ENCODE results near the gene ATXN1. TPM values are rescaled to one million over a fixed set of nuclear protein-coding genes. Genes with fewer than 3 reads are reported as not detected.
A peak's percentile ranks its signal among the peaks of the same experiment; 100 is the strongest.

Gene ATXN1
- polyA plus RNA-seq, 1 donor from 2014 or later: 28.2 TPM

DNA sequence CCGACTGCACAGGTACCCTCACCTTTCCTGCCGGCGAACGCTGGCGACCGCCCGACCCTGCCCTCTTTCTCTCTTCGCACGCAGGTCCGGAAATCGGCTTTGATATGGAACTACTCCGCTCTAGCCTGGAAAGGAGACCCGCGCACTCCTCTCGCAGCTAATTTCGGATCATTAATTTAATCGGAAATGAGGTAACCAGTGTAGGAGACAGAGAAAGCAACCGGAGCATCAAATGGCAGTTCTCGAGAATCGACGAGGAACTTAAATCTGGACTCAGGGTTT lies 949 bp upstream of the ATXN1 start:
- Histone ChIP-seq H3K27me3 (ENCODE audit: insufficient read depth, low read depth, low read length) (no peaks in the 10 kb centered on the region), H3K4me3 (ENCODE audit: low read length) (peak overlapping the region; percentile 82), H3K36me3 (ENCODE audit: insufficient read depth, low read length) (no peaks in the 10 kb centered on the region), H3K4me2 (ENCODE audit: low read length) (peak overlapping the region; percentile 82), H3K27ac (ENCODE audit: low read length) (peak overlapping the region; percentile 87), H3K9ac (ENCODE audit: low read length) (peak overlapping the region; percentile 97), H3F3A (ENCODE audit: insufficient read depth, low read length, poor library complexity, severe bottlenecking) (peaks cover 5% of the 10 kb centered on the region), H4K20me1 (ENCODE audit: insufficient read depth) (no peaks in the 10 kb centered on the region), H3K9me3 (ENCODE audit: low read length) (no peaks in the 10 kb centered on the region), H2AFZ (ENCODE audit: low read depth, low read length) (peak overlapping the region; percentile 61), H3K9me2 (ENCODE audit: insufficient read depth, low read length) (no peaks in the 10 kb centered on the region), H3K79me2 (replicated peaks; ENCODE audit: insufficient read depth, low read length) (peaks cover 3% of the 10 kb centered on the region)
- TF ChIP-seq, protein P1, sequence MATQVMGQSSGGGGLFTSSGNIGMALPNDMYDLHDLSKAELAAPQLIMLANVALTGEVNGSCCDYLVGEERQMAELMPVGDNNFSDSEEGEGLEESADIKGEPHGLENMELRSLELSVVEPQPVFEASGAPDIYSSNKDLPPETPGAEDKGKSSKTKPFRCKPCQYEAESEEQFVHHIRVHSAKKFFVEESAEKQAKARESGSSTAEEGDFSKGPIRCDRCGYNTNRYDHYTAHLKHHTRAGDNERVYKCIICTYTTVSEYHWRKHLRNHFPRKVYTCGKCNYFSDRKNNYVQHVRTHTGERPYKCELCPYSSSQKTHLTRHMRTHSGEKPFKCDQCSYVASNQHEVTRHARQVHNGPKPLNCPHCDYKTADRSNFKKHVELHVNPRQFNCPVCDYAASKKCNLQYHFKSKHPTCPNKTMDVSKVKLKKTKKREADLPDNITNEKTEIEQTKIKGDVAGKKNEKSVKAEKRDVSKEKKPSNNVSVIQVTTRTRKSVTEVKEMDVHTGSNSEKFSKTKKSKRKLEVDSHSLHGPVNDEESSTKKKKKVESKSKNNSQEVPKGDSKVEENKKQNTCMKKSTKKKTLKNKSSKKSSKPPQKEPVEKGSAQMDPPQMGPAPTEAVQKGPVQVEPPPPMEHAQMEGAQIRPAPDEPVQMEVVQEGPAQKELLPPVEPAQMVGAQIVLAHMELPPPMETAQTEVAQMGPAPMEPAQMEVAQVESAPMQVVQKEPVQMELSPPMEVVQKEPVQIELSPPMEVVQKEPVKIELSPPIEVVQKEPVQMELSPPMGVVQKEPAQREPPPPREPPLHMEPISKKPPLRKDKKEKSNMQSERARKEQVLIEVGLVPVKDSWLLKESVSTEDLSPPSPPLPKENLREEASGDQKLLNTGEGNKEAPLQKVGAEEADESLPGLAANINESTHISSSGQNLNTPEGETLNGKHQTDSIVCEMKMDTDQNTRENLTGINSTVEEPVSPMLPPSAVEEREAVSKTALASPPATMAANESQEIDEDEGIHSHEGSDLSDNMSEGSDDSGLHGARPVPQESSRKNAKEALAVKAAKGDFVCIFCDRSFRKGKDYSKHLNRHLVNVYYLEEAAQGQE (IDR thresholded peaks at IDR 0.05; ENCODE audit: borderline replicate concordance): peak; percentile 1
- no peak for TF ChIP-seq MXI1 (conservative IDR thresholded peaks at IDR 0.05; ENCODE audit: poor library complexity, severe bottlenecking)

DNA sequence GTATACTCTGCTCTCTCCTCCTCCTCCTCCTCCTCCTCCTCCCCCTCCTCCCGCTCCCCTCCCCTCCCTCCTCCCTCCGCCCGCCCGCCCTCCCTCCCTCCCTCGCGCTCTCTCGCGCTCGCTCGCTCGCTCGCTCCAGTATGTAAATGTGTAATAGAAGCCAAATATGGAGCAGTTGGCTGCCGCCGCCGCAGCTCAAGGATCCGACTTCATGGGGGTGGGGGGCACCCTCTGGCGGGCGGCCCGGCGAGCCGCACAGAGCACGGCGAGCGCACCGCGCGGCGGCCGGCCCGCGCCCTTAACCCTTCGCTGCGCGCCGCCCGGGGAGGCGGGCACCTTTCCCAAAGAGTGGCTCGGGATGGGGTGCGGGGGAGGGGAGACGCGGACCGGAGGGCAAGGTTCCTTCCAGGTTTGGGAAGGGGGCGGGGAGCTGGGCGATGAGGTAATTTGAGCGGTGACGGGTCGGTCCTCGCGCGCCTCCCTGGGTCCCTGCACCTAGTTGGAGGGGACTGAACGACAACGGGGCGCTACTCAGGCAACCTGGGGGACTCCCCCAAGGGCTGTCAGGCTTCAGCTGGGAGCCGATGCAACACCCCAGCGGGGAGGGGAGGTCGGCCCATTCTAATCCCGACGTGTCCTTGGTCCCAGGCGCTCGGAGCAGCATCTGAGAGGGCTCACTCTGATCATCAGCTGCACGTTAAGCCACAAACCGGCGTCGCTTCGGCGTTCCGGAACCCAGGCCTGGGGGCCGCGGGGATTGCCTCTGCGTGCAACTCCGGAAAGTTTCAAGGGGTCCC lies 409 bp upstream of the ATXN1 start:
- no peaks in the 10 kb centered on the region for H3K9me3 ChIP-seq (ENCODE audit: low read length)
- peak overlapping the region; percentile 82 for H3K4me3 ChIP-seq (ENCODE audit: low read length)
- no peaks in the 10 kb centered on the region for H3K27me3 ChIP-seq (ENCODE audit: insufficient read depth, low read depth, low read length)
- peak overlapping the region; percentile 98 for H3K27ac ChIP-seq (ENCODE audit: low read length)
- no peaks in the 10 kb centered on the region for H3K36me3 ChIP-seq (ENCODE audit: insufficient read depth, low read length)
- TF ChIP-seq, protein P2, sequence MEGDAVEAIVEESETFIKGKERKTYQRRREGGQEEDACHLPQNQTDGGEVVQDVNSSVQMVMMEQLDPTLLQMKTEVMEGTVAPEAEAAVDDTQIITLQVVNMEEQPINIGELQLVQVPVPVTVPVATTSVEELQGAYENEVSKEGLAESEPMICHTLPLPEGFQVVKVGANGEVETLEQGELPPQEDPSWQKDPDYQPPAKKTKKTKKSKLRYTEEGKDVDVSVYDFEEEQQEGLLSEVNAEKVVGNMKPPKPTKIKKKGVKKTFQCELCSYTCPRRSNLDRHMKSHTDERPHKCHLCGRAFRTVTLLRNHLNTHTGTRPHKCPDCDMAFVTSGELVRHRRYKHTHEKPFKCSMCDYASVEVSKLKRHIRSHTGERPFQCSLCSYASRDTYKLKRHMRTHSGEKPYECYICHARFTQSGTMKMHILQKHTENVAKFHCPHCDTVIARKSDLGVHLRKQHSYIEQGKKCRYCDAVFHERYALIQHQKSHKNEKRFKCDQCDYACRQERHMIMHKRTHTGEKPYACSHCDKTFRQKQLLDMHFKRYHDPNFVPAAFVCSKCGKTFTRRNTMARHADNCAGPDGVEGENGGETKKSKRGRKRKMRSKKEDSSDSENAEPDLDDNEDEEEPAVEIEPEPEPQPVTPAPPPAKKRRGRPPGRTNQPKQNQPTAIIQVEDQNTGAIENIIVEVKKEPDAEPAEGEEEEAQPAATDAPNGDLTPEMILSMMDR (IDR thresholded peaks at IDR 0.05; ENCODE audit: poor library complexity, severe bottlenecking): peak; percentile 62
- TF ChIP-seq EP300 (conservative IDR thresholded peaks at IDR 0.05; ENCODE audit: poor library complexity, severe bottlenecking) (no peak), RAD21 (conservative IDR thresholded peaks at IDR 0.05) (peak; percentile 67), POLR2AphosphoS5 (IDR thresholded peaks at IDR 0.05) (peak; percentile 59), TAF1 (IDR thresholded peaks at IDR 0.05; ENCODE audit: low read depth) (no peak), MXI1 (conservative IDR thresholded peaks at IDR 0.05; ENCODE audit: poor library complexity, severe bottlenecking) (peak; percentile 40), SMC3 (conservative IDR thresholded peaks at IDR 0.05; ENCODE audit: poor library complexity) (peak; percentile 65), EZH2 (IDR thresholded peaks at IDR 0.05; ENCODE audit: borderline replicate concordance, insufficient read depth, low read length, poor library complexity, severe bottlenecking) (no peak)
- TF ChIP-seq, protein P1 (IDR thresholded peaks at IDR 0.05; ENCODE audit: borderline replicate concordance): peak; percentile 3
- H3K4me2 ChIP-seq (ENCODE audit: low read length): peak overlapping the region; percentile 82
- H3F3A ChIP-seq (ENCODE audit: insufficient read depth, low read length, poor library complexity, severe bottlenecking): peaks cover 5% of the 10 kb centered on the region
- no peaks in the 10 kb centered on the region for H4K20me1 ChIP-seq (ENCODE audit: insufficient read depth)
- no peaks in the 10 kb centered on the region for H3K9me2 ChIP-seq (ENCODE audit: insufficient read depth, low read length)
- peak overlapping the region; percentile 97 for H3K9ac ChIP-seq (ENCODE audit: low read length)
- peak overlapping the region; percentile 61 for H2AFZ ChIP-seq (ENCODE audit: low read depth, low read length)
- H3K79me2 ChIP-seq (replicated peaks; ENCODE audit: insufficient read depth, low read length): peaks cover 9% of the 10 kb centered on the region

All from neural cell (in vitro differentiated cells).